Endodermal cell (in vitro differentiated cells): ENCODE measurements around the gene ZNF567. TPM values are rescaled to one million over a fixed set of nuclear protein-coding genes. Genes with fewer than 3 reads are reported as not detected.

Experiments
- DNase-seq: peaks from one replicate; pipeline ENCODE4 v3.0.0-alpha.2; 2017
- H3K27ac ChIP-seq: 2 replicates; pipeline ENCODE4 v1.5.1; 2013; ENCODE audit warnings: mild to moderate bottlenecking, low read depth, low read length, moderate library complexity
- H3K27me3 ChIP-seq: 2 replicates; pipeline ENCODE4 v1.6.1; 2013; ENCODE audit warnings: mild to moderate bottlenecking, low read length, moderate library complexity; ENCODE audit not compliant: insufficient read depth, control insufficient read depth, poor library complexity, severe bottlenecking
- H3K36me3 ChIP-seq: 2 replicates; pipeline ENCODE4 v1.7.0; 2013; ENCODE audit warnings: mild to moderate bottlenecking, low read length, moderate library complexity; ENCODE audit not compliant: control insufficient read depth, insufficient read depth
- H3K4me1 ChIP-seq: one replicate; pipeline ENCODE4 v1.7.0; 2013; ENCODE audit warnings: low read length; ENCODE audit not compliant: control insufficient read depth, insufficient read depth
- H3K4me3 ChIP-seq: 2 replicates; pipeline ENCODE4 v1.5.1; 2013; ENCODE audit warnings: mild to moderate bottlenecking, low read length, moderate library complexity
- H3K9ac ChIP-seq: 2 replicates; pipeline ENCODE4 v1.6.1; 2013; ENCODE audit warnings: mild to moderate bottlenecking, low read length, moderate library complexity; ENCODE audit not compliant: poor library complexity, severe bottlenecking; ENCODE audit errors: extremely low read depth
- H3K9me3 ChIP-seq: 2 replicates; pipeline ENCODE4 v1.6.1; 2013; ENCODE audit warnings: mild to moderate bottlenecking, low read length, moderate library complexity; ENCODE audit not compliant: control insufficient read depth
- H3K27ac Mint-ChIP-seq: 2 replicates; pipeline ENCODE4 v1.8.0; 2020; ENCODE audit warnings: mixed read lengths
- H3K27me3 Mint-ChIP-seq: 2 replicates; pipeline ENCODE4 v1.8.0; 2021; ENCODE audit warnings: mild to moderate bottlenecking, mixed read lengths; ENCODE audit not compliant: insufficient read depth
- H3K36me3 Mint-ChIP-seq: 2 replicates; pipeline ENCODE4 v1.8.0; 2020; ENCODE audit warnings: low read depth, mixed read lengths
- H3K4me1 Mint-ChIP-seq: 2 replicates; pipeline ENCODE4 v1.8.0; 2020; ENCODE audit warnings: mixed read lengths
- H3K4me3 Mint-ChIP-seq: 2 replicates; pipeline ENCODE4 v1.8.0; 2020; ENCODE audit warnings: mild to moderate bottlenecking, moderate library complexity, mixed read lengths
- H3K9me3 Mint-ChIP-seq: 2 replicates; pipeline ENCODE4 v1.8.0; 2020; ENCODE audit warnings: mild to moderate bottlenecking, mixed read lengths
- WGBS, 2 experiments: methylation state at CpG; one replicate each; pipeline versions ENCODE4 v1.1.5 to v1.1.7; 2013; ENCODE audit warnings: missing lambda C conversion rate in 2 of 2, mixed read lengths in 1 of 2; ENCODE audit not compliant: insufficient coverage in 1 of 2, insufficient read length in 1 of 2; 5-methylcytosine and 5-hydroxymethylcytosine counted together
- total RNA-seq, 2 donors: library from RNA; stranded (reverse); fragmentation: NEBNext Ultra II Directional in 1 of 2; extraction: Animal tissue kit (Norgen Biotek cat#: 25700) in 1 of 2; gene quantifications; 2 replicates in 1 of 2; 3 replicates in 1 of 2; pipeline ENCODE4 v1.2.1, GENCODE V29; 2021
- TF ChIP-seq, protein P1 (sequence below): fragments of 200-600 bp; sonication (generic); conservative IDR thresholded peaks from 2 replicates; pipeline ENCODE4 v1.5.0; 2021; ENCODE audit warnings: antibody characterized with exemption, mild to moderate bottlenecking

The ZNF567 gene
- total RNA-seq, 2 donors from 2014 or later = 14.3 to 17.2 TPM

DNA sequence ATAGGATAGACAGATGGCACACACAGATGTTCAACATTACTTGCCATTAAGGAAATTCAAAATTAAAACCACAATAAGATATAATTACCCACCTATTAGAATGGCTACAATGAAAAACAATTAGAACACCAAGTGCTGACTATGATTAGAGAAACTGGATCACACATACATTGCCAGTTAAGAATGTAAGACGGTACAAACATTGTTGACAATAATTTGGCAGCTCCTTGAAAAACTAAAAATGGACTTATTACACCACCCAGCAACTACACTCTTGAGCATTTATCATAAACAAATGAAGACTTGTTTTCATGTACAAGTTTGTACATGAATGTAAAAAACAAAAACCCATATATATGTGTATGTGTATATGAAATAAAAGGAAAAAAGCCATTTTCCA lies 34.5 kb upstream of the ZNF567 start:
- 94 to 100% methylated on average over 1 of the region's 1 CpG for WGBS, 2 experiments
- no peak for DNase-seq
- Histone ChIP-seq H3K27me3 (no peaks in the 10 kb centered on the region), H3K4me1 (no peaks in the 10 kb centered on the region), H3K9me3 (peaks cover 94% of the 10 kb centered on the region), H3K4me3 (no peak overlapping the region), H3K27ac (no peak overlapping the region), H3K9ac (no peak overlapping the region), H3K36me3 (peaks cover 68% of the 10 kb centered on the region)
- H3K9me3 Mint-ChIP-seq = peaks cover 58% of the 10 kb centered on the region
- TF ChIP-seq, protein P1, sequence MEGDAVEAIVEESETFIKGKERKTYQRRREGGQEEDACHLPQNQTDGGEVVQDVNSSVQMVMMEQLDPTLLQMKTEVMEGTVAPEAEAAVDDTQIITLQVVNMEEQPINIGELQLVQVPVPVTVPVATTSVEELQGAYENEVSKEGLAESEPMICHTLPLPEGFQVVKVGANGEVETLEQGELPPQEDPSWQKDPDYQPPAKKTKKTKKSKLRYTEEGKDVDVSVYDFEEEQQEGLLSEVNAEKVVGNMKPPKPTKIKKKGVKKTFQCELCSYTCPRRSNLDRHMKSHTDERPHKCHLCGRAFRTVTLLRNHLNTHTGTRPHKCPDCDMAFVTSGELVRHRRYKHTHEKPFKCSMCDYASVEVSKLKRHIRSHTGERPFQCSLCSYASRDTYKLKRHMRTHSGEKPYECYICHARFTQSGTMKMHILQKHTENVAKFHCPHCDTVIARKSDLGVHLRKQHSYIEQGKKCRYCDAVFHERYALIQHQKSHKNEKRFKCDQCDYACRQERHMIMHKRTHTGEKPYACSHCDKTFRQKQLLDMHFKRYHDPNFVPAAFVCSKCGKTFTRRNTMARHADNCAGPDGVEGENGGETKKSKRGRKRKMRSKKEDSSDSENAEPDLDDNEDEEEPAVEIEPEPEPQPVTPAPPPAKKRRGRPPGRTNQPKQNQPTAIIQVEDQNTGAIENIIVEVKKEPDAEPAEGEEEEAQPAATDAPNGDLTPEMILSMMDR = no peak
- H3K36me3 Mint-ChIP-seq = peaks cover 89% of the 10 kb centered on the region
- no peaks in the 10 kb centered on the region for H3K4me1 Mint-ChIP-seq
- no peaks in the 10 kb centered on the region for H3K27me3 Mint-ChIP-seq
- H3K4me3 Mint-ChIP-seq = no peak overlapping the region
- H3K27ac Mint-ChIP-seq = no peak overlapping the region

GRCh38 chr19:36665832-36666231 lies 21.6 kb upstream of the ZNF567 start:
- no peaks in the 10 kb centered on the region for H3K27me3 Mint-ChIP-seq
- peaks cover 15% of the 10 kb centered on the region for H3K4me1 Mint-ChIP-seq
- Histone ChIP-seq H3K27ac (no peak overlapping the region), H3K9me3 (peaks cover 23% of the 10 kb centered on the region), H3K4me1 (no peaks in the 10 kb centered on the region), H3K4me3 (peak overlapping the region; percentile 100), H3K9ac (peak overlapping the region; percentile 94), H3K36me3 (peaks cover 24% of the 10 kb centered on the region), H3K27me3 (no peaks in the 10 kb centered on the region)
- TF ChIP-seq, protein P1 = no peak
- no peak for DNase-seq
- H3K27ac Mint-ChIP-seq = no peak overlapping the region
- H3K4me3 Mint-ChIP-seq = peak overlapping the region; percentile 98
- WGBS, 2 experiments = 86 to 98% methylated on average over 10 to 14 of the region's 14 CpGs
- peaks cover 8% of the 10 kb centered on the region for H3K9me3 Mint-ChIP-seq
- peaks cover 35% of the 10 kb centered on the region for H3K36me3 Mint-ChIP-seq

GRCh38 chr19:36668646-36669045 lies 18.8 kb upstream of the ZNF567 start:
- WGBS, 2 experiments = 97 to 100% methylated on average over 1 to 2 of the region's 2 CpGs
- Histone ChIP-seq H3K4me1 (no peaks in the 10 kb centered on the region), H3K9me3 (peaks cover 23% of the 10 kb centered on the region), H3K27ac (no peak overlapping the region), H3K36me3 (peaks cover 23% of the 10 kb centered on the region), H3K4me3 (peak overlapping the region; percentile 100), H3K27me3 (no peaks in the 10 kb centered on the region), H3K9ac (no peak overlapping the region)
- Mint-ChIP-seq H3K4me1 (peaks cover 15% of the 10 kb centered on the region), H3K27me3 (no peaks in the 10 kb centered on the region), H3K4me3 (peak overlapping the region; percentile 98), H3K36me3 (peaks cover 35% of the 10 kb centered on the region), H3K27ac (no peak overlapping the region), H3K9me3 (peaks cover 7% of the 10 kb centered on the region)
- no peak for DNase-seq
- TF ChIP-seq, protein P1 = no peak
